ENCODE measurements around the gene ATRNL1. TPM values are rescaled to one million over a fixed set of nuclear protein-coding genes. Genes with fewer than 3 reads are reported as not detected.

The ATRNL1 gene
- total RNA-seq, 1 experiment from 2014 or later = 1.3 TPM

DNA sequence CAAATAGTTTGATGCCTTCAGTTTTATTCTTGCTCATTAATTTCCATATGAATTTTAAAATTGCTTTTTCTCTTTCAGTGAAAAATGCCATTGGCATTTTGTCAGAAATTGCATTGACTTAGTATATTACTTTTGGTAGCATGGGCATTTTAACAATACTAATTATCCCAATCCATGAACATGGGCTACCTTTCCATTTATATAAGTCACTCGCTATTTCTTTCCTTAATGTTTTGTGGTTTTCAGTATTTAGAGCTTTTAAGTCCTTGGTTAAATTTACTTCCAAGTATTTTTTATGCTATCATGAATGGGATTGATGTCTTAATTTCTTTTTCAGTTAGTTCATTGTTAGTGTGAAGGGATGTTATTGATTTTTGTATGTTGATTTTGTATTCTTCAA, 297.4 kb downstream of the ATRNL1 start:
- Histone ChIP-seq H3K4me1 (ENCODE audit: control insufficient read depth in 1 of 2, insufficient read depth in 2 of 2, low read length in 2 of 2) (no peaks in the 10 kb centered on the region), H3K9me2 (ENCODE audit: insufficient read depth) (no peaks in the 10 kb centered on the region), H3K4me3 (replicated peaks in 1 of 2; ENCODE audit: low read depth in 1 of 2, low read length in 2 of 2) (no peak overlapping the region), H2AFZ (ENCODE audit: low read depth, low read length, poor library complexity, severe bottlenecking) (no peak overlapping the region), H3K79me2 (ENCODE audit: insufficient read depth, low read length) (no peaks in the 10 kb centered on the region), H4K20me1 (ENCODE audit: insufficient read depth) (no peaks in the 10 kb centered on the region; the same call in 1 of the 2 replicates), H3K9ac (ENCODE audit: low read length) (no peak overlapping the region), H3K36me3 (ENCODE audit: control insufficient read depth in 1 of 2, insufficient read depth in 2 of 2, low read length in 2 of 2) (no peaks in the 10 kb centered on the region), H3K27me3 (ENCODE audit: insufficient read depth, low read length) (no peaks in the 10 kb centered on the region), H3K9me3 (ENCODE audit: control insufficient read depth in 1 of 2, insufficient read depth in 1 of 2, low read depth in 1 of 2, low read length in 2 of 2) (no peaks in the 10 kb centered on the region), H3K27ac (ENCODE audit: low read depth, low read length) (no peak overlapping the region), H3K4me2 (ENCODE audit: low read length) (no peak overlapping the region)
- POLR2A ChIA-PET = no interaction called here
- intact Hi-C loops (cut with micrococcal nuclease) = no loop called here
- ATAC-seq (no peak), DNase-seq (ENCODE audit: low read depth, low spot score) (no peak)
- RAD21 ChIA-PET (ENCODE audit: low non-redundant PET in 1 of 2, low total read pairs in 2 of 2, uncharacterized antibody in 2 of 2, unreplicated experiment in 2 of 2) = no interaction called here
- BruUV-seq (replicated peaks) = no TSS peak
- CTCF ChIA-PET = no interaction called here
- TF ChIP-seq SIN3A (IDR thresholded peaks at IDR 0.05; ENCODE audit: low read depth) (no peak), SRF (IDR thresholded peaks at IDR 0.05; ENCODE audit: low read depth) (no peak), ZNF274 (IDR thresholded peaks at IDR 0.05; ENCODE audit: low read depth, low read length) (no peak)

- H3K9ac ChIP-seq (ENCODE audit: low read length) = no peak overlapping the region
- intact Hi-C loops (cut with micrococcal nuclease) = no loop called here
- no peak overlapping the region for H3K4me3 ChIP-seq (replicated peaks in 1 of 2; ENCODE audit: low read depth in 1 of 2, low read length in 2 of 2)
- H3K27me3 ChIP-seq (ENCODE audit: insufficient read depth, low read length) = 0 out of 2 replicates have a peak, but pooled peaks cover 4% of the 10 kb centered on the region
- no peaks in the 10 kb centered on the region for H3K9me3 ChIP-seq (ENCODE audit: control insufficient read depth in 1 of 2, insufficient read depth in 1 of 2, low read depth in 1 of 2, low read length in 2 of 2)
- no peak overlapping the region for H3K4me2 ChIP-seq (ENCODE audit: low read length)
- H3K4me1 ChIP-seq (ENCODE audit: control insufficient read depth in 1 of 2, insufficient read depth in 2 of 2, low read length in 2 of 2) = no peaks in the 10 kb centered on the region
- ATAC-seq (no peak), DNase-seq (ENCODE audit: low read depth, low spot score) (no peak)
- no peak overlapping the region for H2AFZ ChIP-seq (ENCODE audit: low read depth, low read length, poor library complexity, severe bottlenecking)
- CTCF ChIA-PET = no interaction called here
- no peaks in the 10 kb centered on the region for H4K20me1 ChIP-seq (ENCODE audit: insufficient read depth)
- RAD21 ChIA-PET (ENCODE audit: low non-redundant PET in 1 of 2, low total read pairs in 2 of 2, uncharacterized antibody in 2 of 2, unreplicated experiment in 2 of 2) = no interaction called here
- H3K36me3 ChIP-seq (ENCODE audit: control insufficient read depth in 1 of 2, insufficient read depth in 2 of 2, low read length in 2 of 2) = no peaks in the 10 kb centered on the region
- H3K79me2 ChIP-seq (ENCODE audit: insufficient read depth, low read length) = no peaks in the 10 kb centered on the region
- no peaks in the 10 kb centered on the region for H3K9me2 ChIP-seq (ENCODE audit: insufficient read depth)
- BruUV-seq (replicated peaks) = no TSS peak
- TF ChIP-seq EZH2phosphoT487 (IDR thresholded peaks at IDR 0.05; ENCODE audit: borderline replicate concordance) = no peak
- TF ChIP-seq POLR2A (IDR thresholded peaks at IDR 0.05; ENCODE audit: borderline replicate concordance, extremely low read depth, insufficient read depth, insufficient read length) = no peak
- POLR2A ChIA-PET = no interaction called here
- H3K27ac ChIP-seq (ENCODE audit: low read depth, low read length) = no peak overlapping the region
Observed at GRCh38 chr10:115398026-115398425, 304.9 kb downstream of the ATRNL1 start.
